ENCODE data around the gene PDE5A. TPM values are rescaled to one million over a fixed set of nuclear protein-coding genes. Genes with fewer than 3 reads are reported as not detected.

PDE5A gene
- total and polyA plus RNA-seq, 2 donors (not counting 3 experiments of a cell fraction or from before 2014, with no cell fraction given), result 0.73 to 2.3 TPM

- Histone ChIP-seq H3K4me2 (ENCODE audit: insufficient read depth, low read length) (no peak overlapping the region), H3K9ac (replicated peaks; ENCODE audit: extremely low read depth, insufficient read depth, low read length) (no peak overlapping the region), H3K27ac (ENCODE audit: insufficient read depth, low read depth, low read length) (no peak overlapping the region), H3K9me3 (replicated peaks; ENCODE audit: control insufficient read depth, insufficient read depth, low read length) (no peaks in the 10 kb centered on the region), H3K36me3 (ENCODE audit: control insufficient read depth in 2 of 2, extremely low read depth in 1 of 2, insufficient read depth in 2 of 2, low read length in 2 of 2) (no peaks in the 10 kb centered on the region), H3K79me2 (ENCODE audit: control insufficient read depth, insufficient read depth, low read length) (no peaks in the 10 kb centered on the region), H3K27me3 (ENCODE audit: control insufficient read depth in 2 of 2, insufficient read depth in 2 of 2, low read length in 2 of 2) (no peaks in the 10 kb centered on the region), H3K9me1 (replicated peaks; ENCODE audit: control insufficient read depth, extremely low read depth, insufficient read depth, low read length) (no peaks in the 10 kb centered on the region), H4K20me1 (replicated peaks; ENCODE audit: control insufficient read depth, extremely low read depth, insufficient read depth, low read length) (no peaks in the 10 kb centered on the region), H3K4me3 (replicated peaks in 1 of 3; ENCODE audit: insufficient read depth in 1 of 3, low read depth in 1 of 3, low read length in 3 of 3) (no peak overlapping the region), H3K4me1 (ENCODE audit: control insufficient read depth, extremely low read depth, insufficient read depth, low read length) (no peaks in the 10 kb centered on the region), H2AFZ (ENCODE audit: low read depth, low read length) (no peak overlapping the region)
- no TSS peak for BruUV-seq (replicated peaks)
- dilution Hi-C loops (cut with MboI; ENCODE audit: extremely low pct_ligation_motif_present, low sequenced_read_pairs), result no loop called here
- intact Hi-C loops (cut with micrococcal nuclease), result no loop called here
- CTCF ChIA-PET, result interaction anchor here (0.9 to 1.0 kb wide), 2 partner anchors 11 to 36 kb away, joined by 3 read pairs; partner anchors contain the start of gene PDE5A
- FAIRE-seq (no peak), DNase-seq (ENCODE audit: low read depth, low spot score) (no peak)
- TF ChIP-seq EZH2 (IDR thresholded peaks at IDR 0.05; ENCODE audit: borderline replicate concordance, low read depth, low read length, severe bottlenecking) (no peak), POLR2AphosphoS5 (IDR thresholded peaks at IDR 0.05; ENCODE audit: insufficient read depth, low read depth, low read length) (no peak), MYC (IDR thresholded peaks at IDR 0.05; ENCODE audit: low read depth, low read length) (no peak)
- POLR2A ChIA-PET, result no interaction called here
Measured at GRCh38 chr4:119592830-119593229, 35.8 kb downstream of the PDE5A start.

DNA sequence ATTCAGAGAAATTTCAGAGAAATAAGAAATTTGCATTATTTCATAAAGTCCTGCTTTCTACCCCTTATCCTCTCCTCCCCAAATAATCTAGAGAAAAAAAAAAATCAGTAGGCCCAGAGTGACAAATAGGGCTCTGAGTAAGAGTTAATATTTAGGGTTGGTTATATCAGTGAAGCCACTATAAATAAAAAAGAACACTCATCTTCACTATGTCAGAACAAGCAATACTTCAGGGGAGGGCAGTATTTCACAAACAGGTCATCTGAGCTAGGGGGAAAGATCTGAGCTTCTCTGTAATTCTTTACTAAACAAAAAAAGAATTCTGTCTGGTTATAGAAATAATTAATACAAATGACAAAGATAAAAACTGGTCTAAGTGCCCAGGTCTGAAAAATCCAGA is 39.4 kb downstream of the PDE5A start:
- Histone ChIP-seq H3K9me3 (replicated peaks; ENCODE audit: control insufficient read depth, insufficient read depth, low read length) (no peaks in the 10 kb centered on the region), H4K20me1 (replicated peaks; ENCODE audit: control insufficient read depth, extremely low read depth, insufficient read depth, low read length) (no peaks in the 10 kb centered on the region), H3K4me2 (ENCODE audit: insufficient read depth, low read length) (no peak overlapping the region), H3K79me2 (ENCODE audit: control insufficient read depth, insufficient read depth, low read length) (no peaks in the 10 kb centered on the region), H2AFZ (ENCODE audit: low read depth, low read length) (no peak overlapping the region), H3K9me1 (replicated peaks; ENCODE audit: control insufficient read depth, extremely low read depth, insufficient read depth, low read length) (no peaks in the 10 kb centered on the region), H3K4me3 (replicated peaks in 1 of 3; ENCODE audit: insufficient read depth in 1 of 3, low read depth in 1 of 3, low read length in 3 of 3) (no peak overlapping the region), H3K27me3 (ENCODE audit: control insufficient read depth in 2 of 2, insufficient read depth in 2 of 2, low read length in 2 of 2) (no peaks in the 10 kb centered on the region), H3K4me1 (ENCODE audit: control insufficient read depth, extremely low read depth, insufficient read depth, low read length) (no peaks in the 10 kb centered on the region), H3K36me3 (ENCODE audit: control insufficient read depth in 2 of 2, extremely low read depth in 1 of 2, insufficient read depth in 2 of 2, low read length in 2 of 2) (no peaks in the 10 kb centered on the region), H3K27ac (ENCODE audit: insufficient read depth, low read depth, low read length) (no peak overlapping the region), H3K9ac (replicated peaks; ENCODE audit: extremely low read depth, insufficient read depth, low read length) (no peak overlapping the region)
- TF ChIP-seq POLR2AphosphoS5 (IDR thresholded peaks at IDR 0.05; ENCODE audit: insufficient read depth, low read depth, low read length), result no peak
- TF ChIP-seq POLR2A (IDR thresholded peaks at IDR 0.05; ENCODE audit: low read depth, low read length), result no peak
- TF ChIP-seq, protein P1, sequence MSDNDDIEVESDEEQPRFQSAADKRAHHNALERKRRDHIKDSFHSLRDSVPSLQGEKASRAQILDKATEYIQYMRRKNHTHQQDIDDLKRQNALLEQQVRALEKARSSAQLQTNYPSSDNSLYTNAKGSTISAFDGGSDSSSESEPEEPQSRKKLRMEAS (IDR thresholded peaks at IDR 0.05; ENCODE audit: insufficient read depth, insufficient read length), result no peak
- no peak for TF ChIP-seq JUN (IDR thresholded peaks at IDR 0.05; ENCODE audit: borderline replicate concordance, insufficient read depth, insufficient read length, low read depth)
- TF ChIP-seq EZH2 (IDR thresholded peaks at IDR 0.05; ENCODE audit: borderline replicate concordance, low read depth, low read length, severe bottlenecking), result no peak
- TF ChIP-seq MYC (IDR thresholded peaks at IDR 0.05; ENCODE audit: low read depth, low read length), result no peak
- TF ChIP-seq, protein P2, sequence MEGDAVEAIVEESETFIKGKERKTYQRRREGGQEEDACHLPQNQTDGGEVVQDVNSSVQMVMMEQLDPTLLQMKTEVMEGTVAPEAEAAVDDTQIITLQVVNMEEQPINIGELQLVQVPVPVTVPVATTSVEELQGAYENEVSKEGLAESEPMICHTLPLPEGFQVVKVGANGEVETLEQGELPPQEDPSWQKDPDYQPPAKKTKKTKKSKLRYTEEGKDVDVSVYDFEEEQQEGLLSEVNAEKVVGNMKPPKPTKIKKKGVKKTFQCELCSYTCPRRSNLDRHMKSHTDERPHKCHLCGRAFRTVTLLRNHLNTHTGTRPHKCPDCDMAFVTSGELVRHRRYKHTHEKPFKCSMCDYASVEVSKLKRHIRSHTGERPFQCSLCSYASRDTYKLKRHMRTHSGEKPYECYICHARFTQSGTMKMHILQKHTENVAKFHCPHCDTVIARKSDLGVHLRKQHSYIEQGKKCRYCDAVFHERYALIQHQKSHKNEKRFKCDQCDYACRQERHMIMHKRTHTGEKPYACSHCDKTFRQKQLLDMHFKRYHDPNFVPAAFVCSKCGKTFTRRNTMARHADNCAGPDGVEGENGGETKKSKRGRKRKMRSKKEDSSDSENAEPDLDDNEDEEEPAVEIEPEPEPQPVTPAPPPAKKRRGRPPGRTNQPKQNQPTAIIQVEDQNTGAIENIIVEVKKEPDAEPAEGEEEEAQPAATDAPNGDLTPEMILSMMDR (IDR thresholded peaks at IDR 0.05; ENCODE audit: extremely low read depth in 1 of 2, insufficient read depth in 1 of 2, low read depth in 1 of 2, low read length in 2 of 2), result no peak
- no peak for TF ChIP-seq GATA2 (IDR thresholded peaks at IDR 0.05; ENCODE audit: insufficient read depth, insufficient read length, low read depth, low read length)
- TF ChIP-seq FOS (IDR thresholded peaks at IDR 0.05; ENCODE audit: borderline replicate concordance, insufficient read depth, low read length), result no peak
- no TSS peak for BruUV-seq (replicated peaks)
- CTCF ChIA-PET, result interaction anchor here (0.9 kb wide), 1 partner anchor 8 kb away, joined by 3 read pairs; no protein-coding TSS in a partner anchor
- DNase-seq (ENCODE audit: low read depth, low spot score) (no peak), FAIRE-seq (no peak)
- dilution Hi-C loops (cut with MboI; ENCODE audit: extremely low pct_ligation_motif_present, low sequenced_read_pairs) (no loop called here), intact Hi-C loops (cut with micrococcal nuclease) (no loop called here)
- POLR2A ChIA-PET, result no interaction called here
